Stomach smooth muscle (tissue), 2 donors: ENCODE measurements around the gene GRB14.

Experiments used
- H3K27ac ChIP-seq: one replicate; pipeline ENCODE4 v1.7.0; 2013; ENCODE audit warnings: mild to moderate bottlenecking, low read length, inconsistent platforms
- H3K27me3 ChIP-seq, 2 donors: one replicate each; pipeline ENCODE4 v1.7.0; 2013; ENCODE audit warnings: low read length in 2 of 2; ENCODE audit not compliant: insufficient read depth in 2 of 2, control insufficient read depth in 1 of 2
- H3K36me3 ChIP-seq, 2 donors: one replicate each; pipeline ENCODE4 v1.7.0; 2013; ENCODE audit warnings: low read length in 2 of 2; ENCODE audit not compliant: control insufficient read depth in 2 of 2, insufficient read depth in 2 of 2
- H3K4me1 ChIP-seq: one replicate; pipeline ENCODE4 v1.7.0; 2013; ENCODE audit warnings: low read length; ENCODE audit not compliant: control insufficient read depth, insufficient read depth
- H3K4me3 ChIP-seq, 2 donors: one replicate each; pipeline ENCODE4 v1.7.0; 2013; ENCODE audit warnings: low read length in 2 of 2
- H3K9ac ChIP-seq, 2 donors: one replicate each; pipeline ENCODE4 v1.7.0; 2013; ENCODE audit warnings: low read length in 2 of 2, mild to moderate bottlenecking in 1 of 2
- H3K9me3 ChIP-seq, 2 donors: one replicate each; pipeline ENCODE4 v1.7.0; 2013; ENCODE audit warnings: low read length in 2 of 2; ENCODE audit not compliant: control insufficient read depth in 2 of 2
- donor health status: healthy.
- donor health status: Pancreatic carcinoma.

The GRB14 gene

DNA sequence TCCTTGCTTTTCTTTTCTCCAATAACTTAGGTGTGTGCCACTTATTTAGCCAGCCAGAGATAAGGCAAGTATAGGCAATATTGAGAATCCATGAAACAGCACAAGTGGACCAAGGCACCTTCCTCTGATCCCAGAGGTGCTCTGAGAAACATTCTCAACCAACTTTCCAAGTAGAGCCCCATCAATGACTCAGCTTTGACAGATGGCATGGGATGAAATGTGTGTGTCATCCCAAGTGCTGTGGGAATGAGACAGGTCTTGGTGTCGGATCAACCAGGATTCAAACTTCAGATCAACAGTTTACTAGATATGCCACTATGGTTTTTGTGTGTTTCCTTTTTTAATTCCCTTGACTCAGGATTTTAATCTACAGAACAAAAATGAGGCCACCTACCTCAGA, 164.0 kb downstream of the GRB14 start:
- Histone ChIP-seq H3K36me3 (no peaks in the 10 kb centered on the region), H3K9me3 (no peaks in the 10 kb centered on the region), H3K4me1 (no peaks in the 10 kb centered on the region), H3K27me3 (no peaks in the 10 kb centered on the region), H3K9ac (no peak overlapping the region), H3K27ac (no peak overlapping the region), H3K4me3 (no peak overlapping the region)

DNA sequence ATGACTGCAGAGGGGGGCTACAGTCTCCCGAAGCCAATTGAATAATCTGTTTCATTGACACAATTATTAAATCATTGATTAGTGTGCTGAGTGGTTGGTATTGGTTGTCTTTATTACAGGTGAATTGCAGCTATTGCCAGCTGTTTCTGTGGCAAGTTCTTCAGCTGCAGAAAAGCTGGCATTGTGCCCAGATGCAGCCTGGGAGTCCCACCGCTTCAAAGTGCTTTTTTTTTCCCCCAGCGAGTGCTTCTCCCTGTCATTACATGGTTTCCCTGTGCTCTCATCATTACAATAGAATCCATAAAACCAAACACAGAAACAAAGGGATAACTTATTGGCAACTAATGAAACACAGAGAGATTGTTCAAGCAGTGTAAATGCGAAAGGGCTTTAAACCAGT, 164.7 kb downstream of the GRB14 start:
- no peaks in the 10 kb centered on the region for H3K4me1 ChIP-seq
- H3K4me3 ChIP-seq, result no peak overlapping the region
- H3K9me3 ChIP-seq, result no peaks in the 10 kb centered on the region
- H3K27me3 ChIP-seq, result no peaks in the 10 kb centered on the region
- no peak overlapping the region for H3K9ac ChIP-seq
- no peak overlapping the region for H3K27ac ChIP-seq
- H3K36me3 ChIP-seq, result no peaks in the 10 kb centered on the region

GRCh38 chr2:164453656-164454305, 167.5 kb downstream of the GRB14 start:
- H3K4me3 ChIP-seq, result no peak overlapping the region

GRCh38 chr2:164450278-164450677, 171.0 kb downstream of the GRB14 start:
- Histone ChIP-seq H3K4me3 (no peak overlapping the region), H3K36me3 (no peaks in the 10 kb centered on the region), H3K4me1 (no peaks in the 10 kb centered on the region), H3K27ac (no peak overlapping the region), H3K9ac (no peak overlapping the region), H3K27me3 (no peaks in the 10 kb centered on the region), H3K9me3 (no peaks in the 10 kb centered on the region)

More at GRCh38 chr2:164453656-164454305, 167.5 kb downstream of the GRB14 start:
- Histone ChIP-seq H3K9ac (no peak overlapping the region), H3K36me3 (no peaks in the 10 kb centered on the region), H3K27me3 (no peaks in the 10 kb centered on the region), H3K4me1 (no peaks in the 10 kb centered on the region), H3K27ac (no peak overlapping the region), H3K9me3 (no peaks in the 10 kb centered on the region)

DNA sequence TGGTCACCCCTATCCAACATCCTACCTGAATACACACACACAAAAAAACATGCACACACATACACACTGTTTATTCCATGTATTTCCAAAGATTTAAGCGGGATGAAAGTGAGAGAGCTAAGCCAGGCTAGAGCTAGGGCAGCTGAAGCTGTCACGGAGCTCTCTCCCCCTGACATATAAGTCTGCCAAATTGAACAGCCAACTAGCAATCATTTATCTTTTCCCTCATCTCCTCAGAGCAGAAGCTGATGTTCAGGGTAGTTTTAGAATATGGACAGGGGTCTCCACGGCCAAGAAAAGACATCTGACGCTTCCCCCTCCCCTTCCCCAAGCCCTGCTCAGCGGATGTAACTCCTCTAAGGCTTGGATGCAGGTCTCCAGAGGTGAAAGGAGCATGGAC, 171.6 kb downstream of the GRB14 start:
- Histone ChIP-seq H3K4me3 (no peak overlapping the region), H3K9ac (no peak overlapping the region), H3K4me1 (no peaks in the 10 kb centered on the region), H3K27ac (no peak overlapping the region), H3K27me3 (no peaks in the 10 kb centered on the region), H3K9me3 (no peaks in the 10 kb centered on the region), H3K36me3 (no peaks in the 10 kb centered on the region)

- Histone ChIP-seq H3K27me3 (no peaks in the 10 kb centered on the region), H3K4me3 (no peak overlapping the region), H3K27ac (no peak overlapping the region), H3K9ac (no peak overlapping the region), H3K4me1 (no peaks in the 10 kb centered on the region), H3K36me3 (no peaks in the 10 kb centered on the region), H3K9me3 (no peaks in the 10 kb centered on the region)
Observed at GRCh38 chr2:164447660-164448059, 173.6 kb downstream of the GRB14 start.
